ENCODE results near the gene KMT5C. TPM values are rescaled to one million over a fixed set of nuclear protein-coding genes. Genes with fewer than 3 reads are reported as not detected.
A peak's percentile ranks its signal among the peaks of the same experiment; 100 is the strongest.

KMT5C gene
- total RNA-seq, 2 experiments from 2014 or later: 32.6 to 33.1 TPM

DNA sequence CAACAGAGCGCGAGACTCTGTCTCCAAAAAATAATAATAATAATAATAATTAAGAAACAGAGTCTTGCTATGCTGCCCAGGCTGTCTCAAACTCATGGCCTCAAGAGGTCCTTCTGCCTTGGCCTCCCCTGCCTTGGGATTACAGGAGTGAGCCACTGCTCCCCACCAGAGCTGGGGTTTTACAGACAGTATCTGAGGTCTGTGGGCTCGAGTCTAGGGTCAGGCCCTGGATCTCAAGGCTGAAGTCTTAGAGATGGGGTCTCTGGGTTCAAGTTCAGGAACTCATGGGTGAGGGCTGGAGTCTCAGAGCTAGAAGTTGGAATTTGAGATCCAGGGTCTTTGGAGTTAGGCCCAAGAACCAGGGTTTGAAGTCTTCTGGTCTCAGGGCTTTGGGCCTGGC is 27.1 kb downstream of the KMT5C start:
- Mint-ChIP-seq H3K27me3 (peaks cover 30% of the 10 kb centered on the region), H3K4me3 (no peak overlapping the region), H3K27ac (no peak overlapping the region), H3K9me3 (no peaks in the 10 kb centered on the region), H3K4me1 (ENCODE audit: low read depth) (peaks cover 5% of the 10 kb centered on the region), H3K36me3 (ENCODE audit: low read depth) (no peaks in the 10 kb centered on the region)
- ChIA-PET POLR2A (no interaction called here), CTCF (interaction anchor here (0.5 to 1.0 kb wide), 2 partner anchors 28 to 225 kb away, joined by 3 read pairs; no protein-coding TSS in a partner anchor)
- ATAC-seq (no peak), DNase-seq (no peak)
- intact Hi-C loops (cut with micrococcal nuclease): no loop called here
- TF ChIP-seq, protein P1, sequence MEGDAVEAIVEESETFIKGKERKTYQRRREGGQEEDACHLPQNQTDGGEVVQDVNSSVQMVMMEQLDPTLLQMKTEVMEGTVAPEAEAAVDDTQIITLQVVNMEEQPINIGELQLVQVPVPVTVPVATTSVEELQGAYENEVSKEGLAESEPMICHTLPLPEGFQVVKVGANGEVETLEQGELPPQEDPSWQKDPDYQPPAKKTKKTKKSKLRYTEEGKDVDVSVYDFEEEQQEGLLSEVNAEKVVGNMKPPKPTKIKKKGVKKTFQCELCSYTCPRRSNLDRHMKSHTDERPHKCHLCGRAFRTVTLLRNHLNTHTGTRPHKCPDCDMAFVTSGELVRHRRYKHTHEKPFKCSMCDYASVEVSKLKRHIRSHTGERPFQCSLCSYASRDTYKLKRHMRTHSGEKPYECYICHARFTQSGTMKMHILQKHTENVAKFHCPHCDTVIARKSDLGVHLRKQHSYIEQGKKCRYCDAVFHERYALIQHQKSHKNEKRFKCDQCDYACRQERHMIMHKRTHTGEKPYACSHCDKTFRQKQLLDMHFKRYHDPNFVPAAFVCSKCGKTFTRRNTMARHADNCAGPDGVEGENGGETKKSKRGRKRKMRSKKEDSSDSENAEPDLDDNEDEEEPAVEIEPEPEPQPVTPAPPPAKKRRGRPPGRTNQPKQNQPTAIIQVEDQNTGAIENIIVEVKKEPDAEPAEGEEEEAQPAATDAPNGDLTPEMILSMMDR (IDR thresholded peaks at IDR 0.05): no peak

DNA sequence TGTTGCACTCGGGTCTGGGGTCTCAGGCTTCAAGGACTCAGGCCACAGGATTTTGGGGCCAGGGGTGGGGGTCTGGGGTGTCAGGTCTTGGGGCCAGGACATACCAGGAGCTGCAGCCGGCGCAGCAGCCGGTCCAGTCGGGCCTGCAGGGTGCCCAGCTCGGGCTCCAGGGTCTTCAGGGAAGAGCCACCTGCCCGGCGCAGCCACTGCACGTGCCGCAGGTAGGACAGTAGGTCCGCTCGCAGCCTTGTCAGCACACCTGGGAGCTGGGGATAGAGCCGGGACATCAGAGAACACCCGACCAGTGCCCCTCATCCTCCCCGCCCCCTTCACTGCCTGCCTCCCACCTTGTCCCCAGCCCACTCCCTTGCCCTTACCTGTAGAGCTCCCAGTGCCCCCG is 28.4 kb downstream of the KMT5C start:
- peaks cover 38% of the 10 kb centered on the region for H3K27me3 Mint-ChIP-seq
- no peaks in the 10 kb centered on the region for H3K9me3 Mint-ChIP-seq
- POLR2A ChIA-PET: interaction anchor here (0.9 to 8.1 kb wide), 2 partner anchors 12 to 15 kb away, joined by 3 to 37 read pairs; partner anchors contain the start of gene TMEM238
- intact Hi-C loops (cut with micrococcal nuclease): no loop called here
- DNase-seq: no peak
- H3K36me3 Mint-ChIP-seq (ENCODE audit: low read depth): no peaks in the 10 kb centered on the region
- H3K4me3 Mint-ChIP-seq: no peak overlapping the region
- CTCF ChIA-PET: interaction anchor here (1.4 kb wide), 1 partner anchor 136 kb away, joined by 3 read pairs; no protein-coding TSS in a partner anchor
- H3K4me1 Mint-ChIP-seq (ENCODE audit: low read depth): peaks cover 11% of the 10 kb centered on the region
- H3K27ac Mint-ChIP-seq: no peak overlapping the region
- TF ChIP-seq, protein P1 (IDR thresholded peaks at IDR 0.05): no peak
- no peak for ATAC-seq

DNA sequence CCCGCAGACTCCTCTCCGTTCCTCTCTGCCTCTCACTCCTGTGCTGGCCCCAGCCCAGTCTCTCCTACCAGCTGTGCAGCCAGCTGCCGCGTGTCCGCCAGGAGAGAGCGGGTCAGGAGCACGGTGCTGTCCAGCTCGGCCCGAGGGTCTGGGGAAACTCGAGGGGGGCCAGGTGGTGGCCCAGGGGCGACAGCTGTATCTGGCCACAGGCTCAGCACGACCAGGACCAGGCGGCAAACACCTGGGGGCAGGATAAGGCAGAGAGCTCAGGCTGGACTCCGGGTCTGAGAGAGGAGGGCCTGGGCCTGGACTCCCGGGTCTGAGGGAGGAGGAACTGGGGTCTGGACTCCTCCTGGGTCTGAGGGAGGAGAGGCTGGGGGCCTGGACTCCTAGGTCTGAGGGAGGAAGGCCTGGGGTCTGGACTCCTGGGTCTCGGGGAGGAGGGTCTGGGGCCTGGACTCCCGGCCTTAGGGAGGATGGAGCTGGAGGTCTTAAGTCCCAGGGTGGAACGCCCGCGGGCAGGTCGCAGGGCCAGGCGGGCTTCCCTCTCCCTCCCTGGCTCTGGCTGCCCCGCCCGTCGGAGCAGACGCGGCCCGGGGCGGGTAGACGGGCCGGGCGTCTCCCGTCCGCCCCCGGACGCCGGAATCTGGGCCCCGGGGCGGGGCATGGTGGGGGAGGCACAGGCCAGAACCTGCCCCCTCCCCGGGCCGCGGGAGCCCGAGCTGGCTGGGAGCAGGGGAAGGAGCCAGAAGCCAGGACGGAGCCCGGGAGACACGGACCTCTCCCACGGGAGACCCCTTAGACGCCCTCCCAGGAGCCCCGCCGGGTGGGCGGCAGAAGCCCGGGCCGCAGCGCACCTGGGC is 29.3 kb downstream of the KMT5C start:
- peaks cover 15% of the 10 kb centered on the region for H3K4me1 Mint-ChIP-seq (ENCODE audit: low read depth)
- POLR2A ChIA-PET: interaction anchor here (1.1 to 8.1 kb wide), 2 partner anchors 14 kb away, joined by 4 to 37 read pairs; partner anchors contain the start of genes COX6B2 and TMEM238
- no peaks in the 10 kb centered on the region for H3K9me3 Mint-ChIP-seq
- CTCF ChIA-PET: interaction anchor here (1.4 kb wide), 1 partner anchor 135 kb away, joined by 3 read pairs; no protein-coding TSS in a partner anchor
- H3K4me3 Mint-ChIP-seq: no peak overlapping the region
- TF ChIP-seq, protein P1 (IDR thresholded peaks at IDR 0.05): no peak
- intact Hi-C loops (cut with micrococcal nuclease): no loop called here
- H3K27me3 Mint-ChIP-seq: peaks cover 42% of the 10 kb centered on the region
- DNase-seq: peak; percentile 50
- H3K27ac Mint-ChIP-seq: no peak overlapping the region
- no peaks in the 10 kb centered on the region for H3K36me3 Mint-ChIP-seq (ENCODE audit: low read depth)
- ATAC-seq: peak; percentile 48

DNA sequence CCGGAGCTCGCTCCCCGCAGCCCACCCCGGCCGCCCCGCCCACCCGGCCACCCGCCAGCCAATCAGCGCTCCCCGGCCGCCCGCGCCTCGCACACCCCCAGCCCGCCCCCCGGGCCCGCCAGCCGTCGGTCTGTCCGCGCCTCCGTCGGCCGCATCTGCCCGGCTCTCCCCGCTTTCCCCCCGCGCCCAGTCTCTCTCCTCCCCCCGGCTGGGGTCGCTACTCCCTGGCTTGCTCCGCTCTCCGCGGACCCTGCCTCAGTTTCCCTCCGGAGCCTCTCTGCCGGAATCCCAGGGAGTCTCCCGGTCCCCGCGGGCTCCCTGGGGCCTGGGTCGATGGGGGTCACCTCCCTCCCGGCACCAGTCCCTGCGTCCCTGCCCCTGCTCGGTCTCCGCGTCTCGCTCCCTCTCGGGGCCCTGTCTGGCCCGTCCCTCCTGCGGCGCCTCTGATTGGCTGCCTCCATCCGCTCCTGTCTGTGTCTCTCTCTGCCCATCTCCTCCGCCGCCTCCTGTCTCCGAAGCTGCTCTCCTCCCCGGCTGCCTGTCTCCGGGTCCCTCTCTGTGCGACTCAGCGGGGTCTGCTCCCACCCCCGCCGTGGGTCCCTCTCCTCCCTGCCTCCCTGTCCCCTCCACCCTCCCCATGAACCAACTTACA is 30.1 kb downstream of the KMT5C start:
- ChIA-PET CTCF (no interaction called here), POLR2A (interaction anchor here (1.1 to 8.1 kb wide), 2 partner anchors 14 to 15 kb away, joined by 4 to 37 read pairs; partner anchors contain the start of genes COX6B2 and TMEM238)
- H3K9me3 Mint-ChIP-seq: no peaks in the 10 kb centered on the region
- H3K27me3 Mint-ChIP-seq: peaks cover 43% of the 10 kb centered on the region
- peak overlapping the region; percentile 57 for H3K4me3 Mint-ChIP-seq
- ATAC-seq (peak; percentile 62), DNase-seq (peak; percentile 66)
- H3K36me3 Mint-ChIP-seq (ENCODE audit: low read depth): no peaks in the 10 kb centered on the region
- TF ChIP-seq, protein P1 (IDR thresholded peaks at IDR 0.05): no peak
- H3K4me1 Mint-ChIP-seq (ENCODE audit: low read depth): peaks cover 15% of the 10 kb centered on the region
- H3K27ac Mint-ChIP-seq: no peak overlapping the region
- intact Hi-C loops (cut with micrococcal nuclease): no loop called here
